AG09309 (cell line): ENCODE measurements around the gene USP33.

Experiments
- DNase-seq: peaks from one replicate; pipeline ENCODE4 v3.0.0-alpha.2; 2010; ENCODE audit warnings: low read depth
- H3K4me3 ChIP-seq: 2 replicates; pipeline ENCODE4 v1.5.1; 2011; ENCODE audit warnings: mild to moderate bottlenecking, low read depth, low read length, moderate library complexity; ENCODE audit not compliant: control insufficient read depth
- TF ChIP-seq, protein P1 (sequence below): IDR thresholded peaks from 2 replicates; pipeline ENCODE4 v1.5.1; 2011; ENCODE audit warnings: mild to moderate bottlenecking, low read depth, low read length, inconsistent platforms; ENCODE audit not compliant: insufficient read depth, control insufficient read depth; ENCODE audit errors: missing control alignments

The USP33 gene

DNA sequence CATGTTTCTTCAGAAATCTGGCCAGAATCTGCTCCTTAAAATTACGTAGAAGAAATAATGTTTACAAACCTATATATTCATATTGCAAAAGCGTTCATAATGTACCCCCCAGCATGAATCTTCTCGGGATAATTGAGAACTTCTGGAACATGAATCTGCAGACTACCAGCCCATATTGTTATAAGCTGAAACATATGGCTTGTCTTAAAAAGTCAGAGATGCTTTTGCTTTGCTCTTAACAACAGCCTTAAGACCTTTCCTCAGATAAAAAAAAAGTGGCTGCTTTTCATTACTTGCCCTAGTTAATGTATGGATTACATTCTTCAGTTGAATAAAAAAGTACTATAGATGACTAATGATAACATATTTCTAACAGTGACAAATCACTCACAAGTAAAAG, 62.2 kb downstream of the USP33 start:
- DNase-seq: no peak
- no peak overlapping the region for H3K4me3 ChIP-seq
- TF ChIP-seq, protein P1, sequence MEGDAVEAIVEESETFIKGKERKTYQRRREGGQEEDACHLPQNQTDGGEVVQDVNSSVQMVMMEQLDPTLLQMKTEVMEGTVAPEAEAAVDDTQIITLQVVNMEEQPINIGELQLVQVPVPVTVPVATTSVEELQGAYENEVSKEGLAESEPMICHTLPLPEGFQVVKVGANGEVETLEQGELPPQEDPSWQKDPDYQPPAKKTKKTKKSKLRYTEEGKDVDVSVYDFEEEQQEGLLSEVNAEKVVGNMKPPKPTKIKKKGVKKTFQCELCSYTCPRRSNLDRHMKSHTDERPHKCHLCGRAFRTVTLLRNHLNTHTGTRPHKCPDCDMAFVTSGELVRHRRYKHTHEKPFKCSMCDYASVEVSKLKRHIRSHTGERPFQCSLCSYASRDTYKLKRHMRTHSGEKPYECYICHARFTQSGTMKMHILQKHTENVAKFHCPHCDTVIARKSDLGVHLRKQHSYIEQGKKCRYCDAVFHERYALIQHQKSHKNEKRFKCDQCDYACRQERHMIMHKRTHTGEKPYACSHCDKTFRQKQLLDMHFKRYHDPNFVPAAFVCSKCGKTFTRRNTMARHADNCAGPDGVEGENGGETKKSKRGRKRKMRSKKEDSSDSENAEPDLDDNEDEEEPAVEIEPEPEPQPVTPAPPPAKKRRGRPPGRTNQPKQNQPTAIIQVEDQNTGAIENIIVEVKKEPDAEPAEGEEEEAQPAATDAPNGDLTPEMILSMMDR: no peak

DNA sequence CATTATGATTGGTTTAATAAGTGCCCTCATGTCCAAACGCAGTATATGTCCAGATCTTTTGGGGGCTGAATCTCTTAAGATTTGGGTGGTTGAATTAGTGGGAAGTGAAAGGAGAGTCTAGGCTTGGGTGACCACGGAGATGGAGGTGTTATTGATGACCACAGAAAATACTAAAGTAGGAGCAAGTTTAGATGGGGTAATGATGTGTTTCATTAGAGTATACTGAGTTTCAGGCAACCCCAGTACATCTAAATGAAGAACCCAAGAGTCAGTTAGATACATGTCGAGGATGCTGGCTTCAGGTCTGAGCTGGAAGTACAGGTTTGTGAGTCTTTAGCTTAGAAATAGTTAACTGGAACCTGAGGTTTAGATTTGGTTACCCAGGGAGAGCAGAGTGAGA, 70.7 kb downstream of the USP33 start:
- H3K4me3 ChIP-seq: no peak overlapping the region
- TF ChIP-seq, protein P1: no peak
- DNase-seq: no peak

DNA sequence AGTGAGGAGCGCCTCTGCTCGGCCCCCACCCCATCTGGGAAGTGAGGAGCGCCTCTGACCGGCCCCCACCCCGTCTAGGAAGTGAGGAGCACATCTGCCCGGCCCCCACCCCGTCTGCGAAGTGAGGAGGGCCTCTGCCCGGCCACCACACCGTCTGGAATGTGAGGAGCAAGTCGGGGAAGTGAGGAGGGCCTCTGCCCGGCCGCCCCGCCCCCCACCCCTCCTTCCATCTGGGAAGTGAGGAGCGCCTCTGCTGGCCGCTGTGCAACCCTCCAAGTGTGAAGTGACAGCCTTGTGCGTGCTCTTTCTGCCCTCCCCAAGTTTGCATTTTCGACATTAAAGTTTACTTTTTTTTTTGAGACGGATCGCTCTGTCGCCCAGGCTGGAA, 72.1 kb downstream of the USP33 start:
- H3K4me3 ChIP-seq: no peak overlapping the region
- TF ChIP-seq, protein P1: no peak
- DNase-seq: no peak

- no peak overlapping the region for H3K4me3 ChIP-seq
- DNase-seq: no peak
- TF ChIP-seq, protein P1: no peak
Measured at GRCh38 chr1:77686796-77687518, 72.7 kb downstream of the USP33 start.

GRCh38 chr1:77683160-77684148, 76.2 kb downstream of the USP33 start:
- DNase-seq: peak; percentile 48
- H3K4me3 ChIP-seq: peak overlapping the region; percentile 99
- TF ChIP-seq, protein P1: peak; percentile 57

- H3K4me3 ChIP-seq: peak within 1 kb of the TSS; percentile 99
- TF ChIP-seq, protein P1: no peak
- DNase-seq: peak; percentile 81
Measured at GRCh38 chr1:77682460-77683159, 77.0 kb downstream of the USP33 start, which contains the start of gene ZZZ3. TSS of gene ZZZ3 (minus strand) at chr1:77682658. CDS start at chr1:77633354, 49,304 bp downstream.
